GM21717 (cell line): ENCODE measurements around the gene CAMK2A.

ENCODE experiments used
- ATAC-seq: cut with Tn5 transposase; IDR thresholded peaks from one replicate; pipeline ENCODE4 v1.9.1; 2021; ENCODE audit warnings: mild to moderate bottlenecking, moderate library complexity; ENCODE audit not compliant: unreplicated experiment

Gene CAMK2A

DNA sequence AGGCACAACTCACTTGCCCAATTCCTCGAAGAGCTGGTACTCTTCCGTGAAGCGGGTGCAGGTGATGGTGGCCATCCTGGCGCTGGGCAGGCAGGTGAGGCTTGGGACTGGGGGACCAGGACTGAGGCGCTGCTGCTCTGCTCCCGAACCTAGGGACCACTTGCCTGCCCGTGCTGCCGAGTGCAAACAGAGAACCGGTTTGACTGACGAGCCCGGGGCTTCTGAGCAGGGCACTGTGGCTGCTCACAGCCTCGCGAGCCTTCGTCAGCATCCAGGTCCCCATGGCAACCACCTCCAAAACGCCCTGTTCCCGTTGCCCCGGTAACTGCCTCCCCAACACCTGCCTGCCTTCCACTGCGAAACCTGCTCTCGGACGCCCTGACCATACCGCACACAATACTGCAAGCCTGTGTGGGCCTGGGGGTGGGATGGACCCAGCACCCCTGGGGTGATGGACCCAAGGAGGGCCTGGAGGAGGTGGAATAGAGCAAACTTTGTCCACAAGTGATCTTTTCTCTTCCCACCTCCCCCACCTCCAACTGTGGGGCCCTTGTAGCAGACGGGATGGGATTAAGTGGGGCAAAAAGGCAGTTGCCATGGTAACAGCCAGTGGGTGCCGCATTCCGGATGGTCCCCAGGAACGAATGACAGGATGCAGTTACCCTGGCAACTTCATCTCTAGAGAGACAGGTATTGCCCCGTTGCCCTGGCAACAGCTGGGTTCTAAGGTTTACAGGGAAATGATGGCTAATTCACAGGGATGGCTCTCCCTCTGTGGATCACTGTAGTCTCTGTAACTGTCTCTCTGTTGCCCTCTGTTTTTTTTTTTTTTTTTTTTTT, at the start of gene CAMK2A:
Gene CAMK2A (minus strand): TSS at position 223 of the 840 bp plus-strand sequence. CDS start 148 bp downstream, at position 75.
- ATAC-seq: no peak

GRCh38 chr5:150339165-150339564, 49.6 kb upstream of the CAMK2A start:
- ATAC-seq: no peak

- ATAC-seq: no peak
Observed at GRCh38 chr5:150338546-150338945, 49.0 kb upstream of the CAMK2A start.

GRCh38 chr5:150335778-150336177, 46.2 kb upstream of the CAMK2A start:
- no peak for ATAC-seq

DNA sequence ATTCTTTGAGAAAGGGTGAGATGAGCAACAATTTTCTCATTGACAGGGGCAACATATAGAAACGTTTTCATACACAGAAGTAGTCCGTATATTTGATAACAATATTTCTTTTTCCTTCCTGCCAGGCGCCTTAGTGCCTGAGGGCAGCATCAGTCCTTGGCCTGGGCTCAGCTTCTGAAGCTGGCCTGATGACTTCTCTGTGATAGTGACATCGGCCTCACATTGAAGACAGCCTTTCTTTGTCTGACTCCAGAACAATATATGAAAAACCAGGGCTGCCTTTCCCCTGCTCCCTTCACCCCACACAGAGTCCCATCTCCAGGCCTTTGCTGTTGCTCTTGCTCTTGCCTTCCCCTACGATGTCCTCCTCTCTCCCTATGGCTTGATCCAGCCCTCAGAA, 43.8 kb upstream of the CAMK2A start:
- ATAC-seq: no peak

GRCh38 chr5:150329881-150330876, 40.6 kb upstream of the CAMK2A start:
- ATAC-seq: no peak

DNA sequence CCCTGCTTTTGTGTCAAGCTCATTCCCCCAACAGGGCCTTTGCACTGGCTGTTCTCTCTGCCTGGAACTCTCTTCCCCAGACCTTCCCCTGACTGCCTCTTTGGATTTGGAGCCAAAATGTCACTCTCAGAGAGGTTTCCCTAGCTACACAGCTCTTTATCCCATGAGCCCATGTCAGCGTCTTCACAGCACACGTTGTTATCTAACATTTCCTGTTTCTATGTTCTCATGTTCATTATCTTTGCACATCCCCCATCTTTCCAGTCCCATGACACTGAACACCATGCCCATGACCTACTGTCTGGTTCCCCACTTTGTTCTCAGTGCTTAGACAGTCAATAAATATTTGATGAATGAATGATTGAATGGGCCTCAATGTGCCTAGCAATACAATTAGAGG, 39.5 kb upstream of the CAMK2A start:
- no peak for ATAC-seq

DNA sequence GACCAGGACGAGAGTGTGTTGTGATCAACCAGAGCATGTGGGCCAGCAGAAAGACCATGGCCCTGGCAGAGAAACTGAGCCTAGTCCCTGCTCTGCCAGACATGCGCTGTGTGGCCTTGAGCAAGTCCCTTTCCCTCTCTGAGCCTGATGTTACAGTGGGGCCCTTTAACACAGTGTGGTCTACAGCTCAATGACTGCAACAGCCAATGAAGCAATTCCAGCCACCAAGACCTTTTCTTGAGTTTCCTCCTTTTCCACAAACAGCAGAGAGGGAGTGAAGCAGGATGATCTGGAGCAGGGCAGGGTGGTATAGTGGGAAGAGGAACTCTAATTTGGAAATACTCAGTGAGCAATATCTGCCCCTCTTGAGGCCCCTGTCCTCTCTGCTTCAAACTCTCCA, 38.9 kb upstream of the CAMK2A start:
- ATAC-seq: no peak

DNA sequence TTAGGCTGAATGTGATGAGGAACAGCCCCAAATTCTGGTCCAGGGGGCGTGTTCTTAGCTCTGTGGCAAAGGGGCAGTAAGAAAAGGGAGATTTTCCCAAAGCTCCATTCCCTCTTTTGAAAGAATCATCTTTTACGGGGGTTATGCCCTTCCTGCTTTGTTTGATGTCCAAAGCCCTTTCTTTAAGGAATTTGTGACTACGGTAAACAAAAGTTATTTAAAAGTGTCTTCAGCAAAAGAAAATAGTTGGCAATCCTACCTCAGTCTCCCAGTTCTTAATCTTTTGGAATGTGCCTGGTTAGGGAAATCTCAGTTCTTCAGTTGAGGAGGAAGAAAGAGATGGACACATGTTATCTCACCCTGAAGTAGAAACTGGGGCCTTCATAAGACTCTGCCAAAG, 37.6 kb upstream of the CAMK2A start:
- no peak for ATAC-seq

DNA sequence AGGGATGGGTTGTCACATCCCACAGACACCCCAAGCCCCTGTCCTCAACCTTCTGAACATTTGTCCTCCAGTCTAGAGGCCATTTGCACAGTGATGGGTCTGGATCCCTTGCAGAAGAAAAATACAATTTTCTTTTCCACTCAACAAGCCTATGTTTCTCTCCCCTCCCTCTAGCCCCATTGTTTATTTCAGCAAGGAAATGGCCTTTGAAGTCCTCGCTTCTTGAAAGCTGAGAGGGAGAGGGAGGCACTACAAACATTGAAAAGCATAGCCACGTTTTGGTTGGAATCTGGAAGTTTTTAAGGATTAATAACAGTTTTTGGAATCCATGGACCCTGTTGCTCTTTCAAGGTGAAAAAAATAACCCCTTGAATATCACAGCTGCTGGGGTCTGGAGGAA, 37.1 kb upstream of the CAMK2A start:
- no peak for ATAC-seq

DNA sequence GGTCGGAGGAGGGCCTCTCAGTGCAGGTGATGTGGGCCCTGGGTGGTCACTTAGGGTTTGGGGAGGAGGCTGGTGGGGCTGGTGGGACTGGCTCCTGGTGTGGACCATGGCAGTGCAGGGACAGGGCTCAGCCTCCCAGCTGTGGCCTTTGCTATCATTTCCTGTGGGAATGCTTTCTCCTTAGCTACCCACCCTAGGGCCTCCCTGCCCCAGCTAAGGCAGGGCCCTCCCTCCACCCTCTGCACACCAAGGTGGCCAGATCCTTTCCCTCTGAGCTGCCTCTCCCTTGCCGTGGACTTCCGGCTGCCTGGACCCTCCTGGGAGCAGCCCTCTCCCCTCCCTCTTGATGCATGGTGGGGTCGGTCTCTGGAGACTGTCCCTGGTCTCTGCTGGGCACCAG, 35.9 kb upstream of the CAMK2A start:
- ATAC-seq: no peak

DNA sequence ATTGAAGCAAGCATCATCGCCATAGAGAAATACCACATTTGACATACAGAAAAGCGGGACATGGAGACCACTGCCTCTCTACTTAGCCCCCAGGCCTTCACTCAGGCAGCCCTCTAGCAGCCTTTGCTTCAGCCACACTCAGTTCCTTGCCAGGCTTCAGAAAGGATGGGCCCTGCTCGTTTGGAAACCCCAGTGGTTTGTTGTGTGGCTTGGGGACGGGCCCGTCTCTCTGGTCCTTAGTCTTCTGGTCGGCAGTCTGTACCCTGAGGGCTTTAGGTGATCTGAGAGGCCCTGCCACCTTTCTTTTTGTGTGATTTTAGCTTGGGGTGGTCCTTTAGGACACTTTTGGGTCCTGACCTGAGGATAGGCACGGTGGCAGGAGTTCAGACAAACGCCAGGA, 34.2 kb upstream of the CAMK2A start:
- no peak for ATAC-seq

DNA sequence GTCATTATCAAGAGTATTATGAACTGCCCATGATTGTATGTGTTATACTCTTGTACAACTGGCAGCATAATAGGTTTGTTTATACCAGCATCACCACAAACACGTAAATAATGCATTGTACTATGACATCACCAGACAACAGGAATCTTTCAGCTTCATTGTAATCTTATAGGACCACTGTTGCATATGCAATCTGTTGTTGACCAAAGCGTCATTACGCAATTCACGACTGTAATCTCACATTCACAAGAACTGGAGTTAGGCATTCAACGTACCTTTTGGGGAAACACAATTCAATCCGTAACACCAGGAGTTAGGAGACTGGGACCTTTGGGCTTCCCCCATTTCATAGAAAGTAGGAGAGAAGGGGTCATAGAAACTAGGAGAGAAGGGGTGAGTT, 33.5 kb upstream of the CAMK2A start:
- ATAC-seq: no peak

DNA sequence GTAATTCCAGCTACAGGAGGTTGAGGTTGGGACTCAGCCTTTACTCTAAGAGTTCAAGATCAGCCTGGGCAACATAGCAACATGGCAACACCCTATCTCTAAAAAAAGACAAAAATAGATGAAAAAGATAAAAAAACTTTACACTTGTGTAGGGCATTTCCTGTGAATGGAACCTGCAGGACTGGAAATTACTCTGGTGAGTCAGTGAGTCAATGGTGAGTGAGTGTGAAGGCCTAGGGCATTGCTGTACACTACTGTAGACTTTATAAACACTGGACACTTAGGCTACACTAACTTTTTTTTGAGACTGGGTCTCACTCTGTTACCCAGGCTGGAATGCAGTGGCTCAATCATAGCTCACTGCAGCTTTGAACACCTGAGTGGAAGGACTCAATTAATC, 32.6 kb upstream of the CAMK2A start:
- no peak for ATAC-seq

- no peak for ATAC-seq
Observed at GRCh38 chr5:150321784-150322183, 32.2 kb upstream of the CAMK2A start.

DNA sequence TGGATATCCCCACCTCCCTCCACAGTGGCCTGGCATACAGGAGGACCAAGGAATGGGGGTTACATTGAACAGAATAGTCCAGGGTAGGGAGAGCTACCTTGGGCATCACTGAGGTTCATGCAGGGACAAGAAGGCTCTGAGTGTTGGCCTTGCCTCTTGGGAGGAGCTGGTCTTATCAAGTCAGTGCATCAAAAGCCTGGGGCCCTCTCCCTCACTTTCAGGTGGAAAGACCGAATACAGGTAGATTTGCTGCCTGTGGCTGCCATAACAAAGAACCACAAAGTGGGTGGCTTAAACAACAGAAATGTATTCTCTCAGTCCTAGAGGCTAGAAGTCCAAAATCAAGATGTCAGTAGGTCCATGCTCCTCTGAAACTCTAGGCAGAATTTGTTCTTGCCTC, 31.6 kb upstream of the CAMK2A start:
- ATAC-seq: no peak

DNA sequence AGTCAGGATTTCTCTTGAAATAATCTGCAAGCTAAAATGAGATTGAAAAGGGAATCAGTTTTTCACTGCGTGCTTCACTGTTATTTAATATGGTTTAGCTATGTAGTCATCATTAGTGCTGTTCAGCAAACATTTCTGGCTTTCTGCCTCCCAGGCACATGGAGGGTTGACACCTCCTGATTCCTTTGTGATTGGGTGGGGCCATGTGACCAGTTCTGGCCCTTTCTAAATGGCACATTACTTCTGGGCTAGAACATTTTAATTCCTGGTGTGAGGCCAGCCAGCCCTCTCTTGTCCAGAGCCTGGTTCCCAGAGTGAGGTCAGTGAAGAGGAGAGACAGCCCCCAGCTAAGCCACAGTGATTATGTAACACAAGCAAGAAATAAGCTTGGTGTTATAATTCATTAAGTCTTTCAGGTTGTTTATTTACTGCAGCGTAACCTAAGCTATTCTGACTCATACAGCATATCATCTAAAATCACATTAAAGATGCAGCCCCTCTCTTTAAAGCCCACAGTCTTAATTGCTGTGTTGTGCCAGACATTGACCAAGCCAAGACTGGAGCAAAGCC, 30.6 kb upstream of the CAMK2A start:
- no peak for ATAC-seq

DNA sequence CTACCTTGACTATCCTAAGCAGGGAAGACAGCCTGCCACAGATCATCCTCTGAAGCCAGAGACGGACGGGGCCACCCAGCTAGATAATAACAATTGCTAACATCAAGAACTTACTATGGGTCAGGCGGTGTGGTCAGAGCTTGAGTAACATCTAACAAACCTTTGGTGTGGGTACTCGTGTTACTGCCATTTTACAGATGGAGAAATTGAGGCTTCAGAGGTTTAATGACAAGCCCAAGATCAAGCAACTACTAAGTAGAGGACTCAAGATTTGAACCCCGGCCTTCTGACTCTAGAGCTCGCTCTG, 29.9 kb upstream of the CAMK2A start:
- ATAC-seq: no peak

DNA sequence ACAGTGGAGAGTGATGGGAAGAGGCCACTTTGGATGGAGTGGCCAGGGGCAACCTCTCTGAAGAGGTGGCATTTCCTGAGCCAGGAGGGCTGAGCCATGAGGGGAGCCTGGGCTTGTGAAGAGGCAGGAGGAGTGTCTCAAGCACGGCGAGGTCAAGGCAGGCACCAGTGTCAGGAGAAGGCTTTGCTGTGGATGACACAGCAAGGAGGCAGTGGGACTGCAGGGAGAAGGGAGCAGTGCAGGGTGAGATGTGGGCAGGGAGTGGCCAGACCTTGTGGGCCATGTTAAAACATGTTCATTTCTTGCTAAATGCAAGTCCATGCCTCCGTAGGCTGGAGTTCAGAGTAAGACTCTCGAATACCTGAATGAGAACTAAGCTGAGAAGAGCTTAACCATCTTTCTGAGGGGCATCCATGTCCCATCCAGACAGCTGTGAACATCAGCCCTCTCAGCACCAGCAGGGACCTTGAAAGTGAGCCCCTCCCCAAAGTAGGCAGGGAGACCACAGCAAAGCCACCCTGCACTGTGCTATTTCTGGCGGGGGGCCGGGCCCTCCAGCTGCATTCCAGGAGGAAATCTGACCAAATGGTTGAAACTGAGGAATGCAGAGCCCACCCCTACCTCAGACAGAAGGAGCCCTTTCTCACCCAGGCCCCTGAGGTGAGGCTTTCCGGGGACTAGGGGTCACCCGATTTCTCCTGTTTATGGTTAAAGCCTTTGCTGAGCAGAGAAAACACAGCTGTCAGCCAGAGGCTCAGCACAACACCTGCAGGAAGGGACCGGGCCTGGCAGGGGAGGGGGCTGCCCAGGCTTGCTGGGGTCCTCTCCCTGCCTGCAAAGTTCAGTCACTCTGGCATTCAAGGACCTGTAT, 29.3 kb upstream of the CAMK2A start:
- no peak for ATAC-seq
